Measurements from ENCODE around the gene EWSR1. TPM values are rescaled to one million over a fixed set of nuclear protein-coding genes. Genes with fewer than 3 reads are reported as not detected.
A peak's percentile ranks its signal among the peaks of the same experiment; 100 is the strongest.

Gene EWSR1
- total RNA-seq, 2 donors from 2014 or later: 231 to 319 TPM

DNA sequence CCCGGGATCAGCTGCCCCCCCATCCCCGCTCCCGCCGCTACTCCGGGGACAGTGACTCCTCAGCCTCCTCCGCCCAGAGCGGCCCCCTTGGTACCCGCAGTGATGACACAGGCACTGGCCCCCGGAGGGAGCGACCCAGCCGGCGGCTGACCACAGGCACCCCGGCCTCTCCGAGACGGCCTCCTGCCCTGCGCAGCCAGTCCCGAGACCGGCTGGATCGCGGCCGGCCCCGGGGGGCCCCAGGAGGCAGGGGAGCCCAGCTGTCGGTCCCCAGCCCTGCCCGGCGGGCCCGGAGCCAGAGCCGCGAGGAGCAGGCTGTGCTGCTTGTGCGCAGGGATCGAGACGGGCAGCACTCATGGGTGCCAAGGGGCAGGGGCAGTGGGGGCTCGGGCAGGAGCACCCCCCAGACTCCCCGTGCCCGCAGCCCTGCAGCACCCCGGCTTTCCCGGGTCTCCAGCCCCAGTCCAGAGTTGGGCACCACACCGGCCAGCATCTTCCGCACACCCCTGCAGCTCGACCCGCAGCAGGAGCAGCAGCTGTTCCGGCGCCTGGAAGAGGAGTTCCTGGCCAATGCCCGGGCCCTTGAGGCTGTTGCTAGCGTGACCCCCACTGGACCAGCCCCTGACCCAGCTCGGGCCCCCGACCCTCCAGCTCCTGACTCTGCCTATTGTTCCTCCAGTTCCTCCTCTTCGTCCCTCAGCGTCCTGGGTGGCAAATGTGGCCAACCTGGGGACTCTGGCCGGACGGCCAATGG lies 43.6 kb downstream of the EWSR1 start:
- peaks cover 11% of the 10 kb centered on the region for H3K36me3 Mint-ChIP-seq (ENCODE audit: low read depth)
- ATAC-seq (replicated peaks): no peak
- H3K27ac Mint-ChIP-seq: peak overlapping the region; percentile 46
- peaks cover 10% of the 10 kb centered on the region for H3K4me1 Mint-ChIP-seq
- no peak overlapping the region for H3K4me3 Mint-ChIP-seq
- no peaks in the 10 kb centered on the region for H3K9me3 Mint-ChIP-seq
- peaks cover 28% of the 10 kb centered on the region for H3K27me3 Mint-ChIP-seq

DNA sequence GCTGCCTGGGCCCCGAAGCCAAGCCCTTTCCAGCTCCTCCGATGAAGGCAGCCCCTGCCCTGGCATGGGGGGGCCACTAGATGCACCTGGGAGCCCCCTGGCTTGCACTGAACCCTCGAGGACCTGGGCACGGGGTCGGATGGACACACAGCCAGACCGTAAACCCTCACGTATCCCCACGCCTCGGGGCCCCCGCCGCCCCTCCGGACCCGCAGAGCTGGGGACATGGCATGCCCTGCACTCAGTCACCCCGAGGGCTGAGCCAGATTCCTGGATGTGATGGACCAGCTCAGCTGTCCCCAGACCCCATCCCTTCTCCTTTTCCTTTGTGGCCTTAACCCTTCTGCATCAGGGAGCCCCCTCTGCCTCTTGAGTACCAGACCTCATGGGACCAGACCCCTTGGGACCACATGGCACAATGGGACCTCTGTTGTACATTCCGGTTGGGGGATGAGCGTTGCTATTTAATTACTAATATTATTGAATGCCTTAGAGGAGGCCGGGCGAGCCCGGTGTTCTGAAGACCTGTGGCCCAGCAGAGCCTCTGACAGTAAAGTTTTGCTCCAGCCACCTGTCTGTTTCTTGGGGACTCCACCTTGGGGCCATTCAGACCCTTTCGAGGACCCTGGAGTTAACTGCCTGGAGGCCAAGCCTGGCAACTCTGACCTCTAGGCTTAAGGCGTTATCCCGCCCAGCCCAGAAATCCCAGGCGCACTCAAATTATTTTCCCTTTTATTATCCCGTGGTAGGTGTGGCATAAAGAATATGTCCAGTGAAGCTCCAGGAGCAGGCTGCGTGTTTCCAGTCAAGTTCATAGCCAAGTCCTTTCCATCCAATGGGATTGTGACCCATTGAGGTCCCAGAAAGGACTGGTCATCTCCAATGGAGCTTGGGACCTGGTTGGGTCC lies 44.4 kb downstream of the EWSR1 start:
- Mint-ChIP-seq H3K4me1 (peaks cover 10% of the 10 kb centered on the region), H3K27ac (peak overlapping the region; percentile 46), H3K27me3 (peaks cover 34% of the 10 kb centered on the region), H3K36me3 (ENCODE audit: low read depth) (peaks cover 12% of the 10 kb centered on the region), H3K9me3 (no peaks in the 10 kb centered on the region), H3K4me3 (no peak overlapping the region)
- ATAC-seq (replicated peaks): no peak

- Mint-ChIP-seq H3K4me1 (peaks cover 10% of the 10 kb centered on the region), H3K9me3 (no peaks in the 10 kb centered on the region), H3K4me3 (no peak overlapping the region), H3K36me3 (ENCODE audit: low read depth) (peaks cover 12% of the 10 kb centered on the region), H3K27ac (no peak overlapping the region), H3K27me3 (peaks cover 34% of the 10 kb centered on the region)
- no peak for ATAC-seq (replicated peaks)
These were observed 45.1 kb downstream of the EWSR1 start for GRCh38 chr22:29313126-29313575.

- peaks cover 12% of the 10 kb centered on the region for H3K36me3 Mint-ChIP-seq (ENCODE audit: low read depth)
- H3K9me3 Mint-ChIP-seq: no peaks in the 10 kb centered on the region
- ATAC-seq (replicated peaks): no peak
- peaks cover 34% of the 10 kb centered on the region for H3K27me3 Mint-ChIP-seq
- peaks cover 10% of the 10 kb centered on the region for H3K4me1 Mint-ChIP-seq
- H3K27ac Mint-ChIP-seq: no peak overlapping the region
- peak overlapping the region; percentile 43 for H3K4me3 Mint-ChIP-seq
These were observed 45.8 kb downstream of the EWSR1 start for GRCh38 chr22:29313576-29314466.

- H3K4me3 Mint-ChIP-seq: peak overlapping the region; percentile 43
- H3K27me3 Mint-ChIP-seq: peaks cover 34% of the 10 kb centered on the region
- peaks cover 10% of the 10 kb centered on the region for H3K4me1 Mint-ChIP-seq
- peaks cover 12% of the 10 kb centered on the region for H3K36me3 Mint-ChIP-seq (ENCODE audit: low read depth)
- H3K9me3 Mint-ChIP-seq: no peaks in the 10 kb centered on the region
- no peak overlapping the region for H3K27ac Mint-ChIP-seq
- ATAC-seq (replicated peaks): no peak
These were observed 46.6 kb downstream of the EWSR1 start for GRCh38 chr22:29314537-29315285.

GRCh38 chr22:29315286-29316140 lies 47.4 kb downstream of the EWSR1 start, which contains the start of gene RASL10A:
RASL10A (minus strand) TSS chr22:29315697; CDS start chr22:29315246, 451 bp downstream.
- peaks cover 12% of the 10 kb centered on the region for H3K36me3 Mint-ChIP-seq (ENCODE audit: low read depth)
- peaks cover 10% of the 10 kb centered on the region for H3K4me1 Mint-ChIP-seq
- H3K27me3 Mint-ChIP-seq: peaks cover 34% of the 10 kb centered on the region
- peak within 1 kb of the TSS; percentile 43 for H3K4me3 Mint-ChIP-seq
- ATAC-seq (replicated peaks): no peak
- H3K9me3 Mint-ChIP-seq: no peaks in the 10 kb centered on the region
- H3K27ac Mint-ChIP-seq: no peak within 1 kb of the TSS

DNA sequence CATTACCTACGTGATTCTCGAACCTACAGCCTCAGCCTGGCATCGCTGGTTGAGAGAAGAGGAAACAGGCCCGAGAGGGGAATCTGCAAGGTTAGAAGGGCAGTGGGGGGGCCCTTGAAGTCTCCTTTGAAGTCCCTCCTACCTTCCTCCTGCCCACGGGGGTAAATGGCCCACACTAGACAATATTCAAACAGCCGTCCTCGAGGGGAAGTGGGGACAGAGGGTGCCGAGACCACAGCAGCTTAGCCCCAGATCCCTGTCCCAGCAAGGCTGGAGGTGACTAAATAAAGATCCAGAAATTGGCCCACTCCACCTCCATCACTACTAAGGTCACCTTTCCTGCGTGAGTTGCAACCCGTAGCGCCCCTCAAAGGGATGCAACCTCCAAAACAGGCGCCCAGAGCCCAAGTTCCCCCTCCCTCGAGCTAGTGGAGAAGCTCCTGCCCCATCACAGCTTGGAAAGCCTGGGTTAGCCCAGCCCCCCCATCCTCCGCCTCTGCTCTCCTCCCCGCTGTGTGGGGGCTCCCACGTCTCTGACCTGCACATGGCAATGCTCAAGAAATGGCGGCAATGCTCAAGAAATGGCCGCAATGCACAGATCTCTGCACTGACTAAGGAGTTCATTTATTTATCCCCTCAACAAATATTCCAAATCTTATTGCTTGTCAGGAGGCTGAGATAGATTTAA lies 48.2 kb downstream of the EWSR1 start:
- Mint-ChIP-seq H3K4me1 (peaks cover 10% of the 10 kb centered on the region), H3K9me3 (no peaks in the 10 kb centered on the region), H3K27me3 (peaks cover 34% of the 10 kb centered on the region), H3K27ac (no peak overlapping the region), H3K4me3 (peak overlapping the region; percentile 9), H3K36me3 (ENCODE audit: low read depth) (peaks cover 12% of the 10 kb centered on the region)
- ATAC-seq (replicated peaks): no peak

DNA sequence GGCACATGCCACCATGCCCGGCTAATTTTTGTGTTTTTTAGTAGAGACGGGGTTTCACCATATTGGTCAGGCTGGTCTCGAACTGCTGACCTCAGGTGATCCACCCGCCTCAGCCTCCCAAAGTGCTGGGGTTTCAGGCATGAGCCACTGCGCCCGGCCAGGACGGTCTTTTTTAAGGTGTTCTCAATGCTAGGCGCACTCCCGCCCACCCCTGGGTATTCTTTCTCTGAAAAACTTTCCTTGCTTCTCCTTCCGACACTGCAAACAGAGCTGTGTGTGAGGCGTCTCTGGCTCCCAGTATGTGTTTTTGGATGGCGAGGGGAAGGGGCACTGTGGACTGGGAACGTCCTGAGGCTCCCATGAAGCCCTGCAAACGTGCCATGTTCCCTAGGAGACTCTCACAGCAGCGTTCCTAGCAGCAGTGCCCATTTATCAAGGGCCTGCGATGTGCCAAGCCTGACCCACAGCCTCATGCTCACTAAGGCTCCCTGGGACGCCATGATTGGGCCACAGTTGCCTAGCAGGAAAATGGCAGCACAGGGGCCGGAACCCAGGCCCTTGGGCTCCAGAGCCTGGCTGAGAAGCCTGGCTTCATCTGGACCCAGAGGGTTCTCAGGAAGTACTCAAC lies 49.9 kb downstream of the EWSR1 start:
- H3K4me3 Mint-ChIP-seq: no peak overlapping the region
- peaks cover 23% of the 10 kb centered on the region for H3K27me3 Mint-ChIP-seq
- no peak for ATAC-seq (replicated peaks)
- no peak overlapping the region for H3K27ac Mint-ChIP-seq
- peaks cover 12% of the 10 kb centered on the region for H3K36me3 Mint-ChIP-seq (ENCODE audit: low read depth)
- H3K4me1 Mint-ChIP-seq: peaks cover 10% of the 10 kb centered on the region
- no peaks in the 10 kb centered on the region for H3K9me3 Mint-ChIP-seq

DNA sequence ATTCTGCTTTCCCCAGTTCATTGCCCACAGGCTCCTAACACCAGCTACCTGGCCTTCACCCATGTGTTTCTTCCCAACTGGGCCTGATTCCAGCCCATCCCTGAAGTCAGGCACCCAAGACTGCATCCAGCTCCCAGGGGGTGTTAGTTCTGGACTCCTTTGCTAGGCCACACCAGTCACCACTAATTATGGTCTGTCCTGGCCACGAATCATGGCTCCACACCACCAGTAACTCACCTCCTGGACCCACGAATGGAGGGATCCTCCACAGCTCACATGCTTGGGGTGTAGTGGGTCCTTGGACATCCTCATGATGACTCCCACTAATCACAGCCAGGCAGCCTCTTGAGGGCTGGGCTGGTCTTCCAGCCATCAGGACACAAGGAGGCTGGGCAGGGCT lies 51.0 kb downstream of the EWSR1 start:
- ATAC-seq (replicated peaks): no peak
- peaks cover 6% of the 10 kb centered on the region for H3K4me1 Mint-ChIP-seq
- H3K9me3 Mint-ChIP-seq: no peaks in the 10 kb centered on the region
- H3K4me3 Mint-ChIP-seq: no peak overlapping the region
- H3K27me3 Mint-ChIP-seq: peaks cover 17% of the 10 kb centered on the region
- H3K27ac Mint-ChIP-seq: no peak overlapping the region
- peaks cover 11% of the 10 kb centered on the region for H3K36me3 Mint-ChIP-seq (ENCODE audit: low read depth)

DNA sequence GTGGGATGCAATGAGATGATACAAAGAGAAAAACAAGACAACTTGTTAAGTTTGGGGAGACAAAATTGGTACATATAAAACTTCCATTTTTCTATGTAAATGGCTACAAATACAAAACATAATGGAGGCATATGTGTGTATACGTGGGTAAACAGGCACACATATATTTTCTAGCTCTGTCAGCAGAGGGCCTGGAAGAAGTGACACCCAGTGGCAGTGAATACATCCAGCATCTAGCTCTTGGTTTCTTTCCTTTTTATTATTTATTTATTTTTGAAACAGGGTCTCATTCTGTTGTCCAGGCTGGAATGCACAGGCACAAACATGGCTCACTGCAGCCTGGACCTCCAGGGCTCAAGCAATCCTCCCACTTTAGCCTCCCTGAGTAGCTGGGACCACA lies 52.5 kb downstream of the EWSR1 start:
- no peaks in the 10 kb centered on the region for H3K9me3 Mint-ChIP-seq
- no peaks in the 10 kb centered on the region for H3K4me1 Mint-ChIP-seq
- no peak overlapping the region for H3K27ac Mint-ChIP-seq
- no peak overlapping the region for H3K4me3 Mint-ChIP-seq
- H3K27me3 Mint-ChIP-seq: peaks cover 11% of the 10 kb centered on the region
- no peak for ATAC-seq (replicated peaks)
- peaks cover 6% of the 10 kb centered on the region for H3K36me3 Mint-ChIP-seq (ENCODE audit: low read depth)

- Mint-ChIP-seq H3K27me3 (no peaks in the 10 kb centered on the region), H3K4me1 (no peaks in the 10 kb centered on the region), H3K9me3 (no peaks in the 10 kb centered on the region), H3K36me3 (ENCODE audit: low read depth) (no peaks in the 10 kb centered on the region), H3K27ac (no peak overlapping the region), H3K4me3 (no peak overlapping the region)
- ATAC-seq (replicated peaks): no peak
These were observed 55.6 kb downstream of the EWSR1 start for GRCh38 chr22:29323641-29324040.

GRCh38 chr22:29325356-29325755 lies 57.3 kb downstream of the EWSR1 start:
- Mint-ChIP-seq H3K36me3 (ENCODE audit: low read depth) (peaks cover 6% of the 10 kb centered on the region), H3K27ac (no peak overlapping the region), H3K27me3 (no peaks in the 10 kb centered on the region), H3K4me1 (no peaks in the 10 kb centered on the region), H3K4me3 (no peak overlapping the region), H3K9me3 (no peaks in the 10 kb centered on the region)
- ATAC-seq (replicated peaks): no peak

Measured in activated T-helper 17 cell treated with anti-CD3 and anti-CD28 coated beads, Interleukin-2, amount 50 U/mL, for 72 hours (primary cell).